HepG2 (cell line): Measurements from ENCODE around the gene MTHFD1L. TPM values are rescaled to one million over a fixed set of nuclear protein-coding genes. Genes with fewer than 3 reads are reported as not detected.

ENCODE experiments used
- ATAC-seq: fragments of 200-7000 bp; cut with Tn5 transposase; 3 replicates; pipeline ENCODE4 v1.9.1; 2020; ENCODE audit warnings: mild to moderate bottlenecking, moderate library complexity
- BruUV-seq: library from RNA; stranded (reverse); fragments of 400-500 nt; replicated peaks from 2 replicates; lab custom pipeline; 2021; lab: Mats Ljungman, UMichigan
- CTCF ChIA-PET: fragments of 300-600 bp; formaldehyde crosslinking; extraction: SDS; loops from one replicate; lab custom pipeline; 2021; ENCODE audit warnings: low total read pairs, inconsistent platforms, low intra/inter-chr PET ratio; lab: Yijun Ruan, JAX
- POLR2A ChIA-PET: fragments of 350-600 bp; sonication (Branson Sonifier 250); formaldehyde crosslinking; loops from one replicate; lab custom pipeline; 2020; ENCODE audit warnings: antibody characterized with exemption, inconsistent platforms; lab: Yijun Ruan, JAX
- DNase-seq: peaks from one replicate; pipeline ENCODE4 v3.0.0-alpha.2; 2015; ENCODE audit warnings: low spot score
- FAIRE-seq: peaks from 3 replicates; lab custom pipeline; 2011; peaks lifted over from hg19 to GRCh38; lab: Jason Lieb, UNC
- H2AFZ ChIP-seq: one replicate; pipeline ENCODE4 v1.6.1; 2011; ENCODE audit warnings: low read length, inconsistent platforms
- H3K27ac ChIP-seq: fragments of 300-600 bp; 3 replicates; pipeline ENCODE4 v1.8.0; 2011; ENCODE audit warnings: mixed run types, mild to moderate bottlenecking, mixed read lengths, low read length, inconsistent platforms; ENCODE audit not compliant: insufficient read depth; ENCODE audit errors: extremely low read length
- H3K27me3 ChIP-seq, 2 experiments: fragments of 200-600 bp in 1 of 2; 2 replicates in 1 of 2; 3 replicates in 1 of 2; pipeline versions ENCODE4 v1.6.0 to v1.8.0; 2011; ENCODE audit warnings: low read length in 2 of 2, mild to moderate bottlenecking in 2 of 2, moderate library complexity in 2 of 2, inconsistent platforms in 1 of 2; ENCODE audit not compliant: insufficient read depth in 2 of 2, control insufficient read depth in 1 of 2
- H3K36me3 ChIP-seq, 2 experiments: fragments of 200-600 bp in 1 of 2; replicated peaks in 1 of 2; 2 replicates in 1 of 2; 3 replicates in 1 of 2; pipeline versions ENCODE4 v1.5.1 to v1.8.0; 2011; ENCODE audit warnings: low read length in 2 of 2, inconsistent platforms in 1 of 2; ENCODE audit not compliant: insufficient read depth in 2 of 2, control insufficient read depth in 1 of 2
- H3K4me1 ChIP-seq: 2 replicates; pipeline ENCODE4 v1.5.1; 2012; ENCODE audit warnings: low read length, inconsistent platforms; ENCODE audit not compliant: insufficient read depth
- H3K4me2 ChIP-seq: 2 replicates; pipeline ENCODE4 v1.6.0; 2011; ENCODE audit warnings: low read depth, low read length, inconsistent platforms
- H3K4me3 ChIP-seq, 3 experiments: fragments of 200-600 bp in 1 of 3; sonication (generic), shearing (Covaris generic) in 1 of 3; replicated peaks in 1 of 3; 2 replicates each; pipeline ENCODE4 v1.5.1; 2011 to 2016; ENCODE audit warnings: low read length in 3 of 3, inconsistent platforms in 2 of 3, low read depth in 2 of 3, mild to moderate bottlenecking in 2 of 3, control low read depth in 1 of 3, mixed read lengths in 1 of 3; ENCODE audit not compliant: insufficient read depth in 1 of 3
- H3K79me2 ChIP-seq: one replicate; pipeline ENCODE4 v1.6.1; 2011; ENCODE audit warnings: low read length, inconsistent platforms; ENCODE audit not compliant: insufficient read depth
- H3K9ac ChIP-seq: 2 replicates; pipeline ENCODE4 v1.6.0; 2011; ENCODE audit warnings: mild to moderate bottlenecking, low read depth, low read length, inconsistent platforms; ENCODE audit not compliant: insufficient read depth
- H3K9me3 ChIP-seq: 2 replicates; pipeline ENCODE4 v1.5.1; 2012; ENCODE audit warnings: mild to moderate bottlenecking, low read length
- H4K20me1 ChIP-seq: 2 replicates; pipeline ENCODE4 v1.6.0; 2011; ENCODE audit warnings: inconsistent platforms, mild to moderate bottlenecking, low read length, moderate library complexity; ENCODE audit not compliant: insufficient read depth
- ADNP ChIP-seq: sonication (generic); formaldehyde crosslinking; IDR thresholded peaks from 2 replicates; pipeline ENCODE4 v1.4.0; 2020; ENCODE audit warnings: missing genetic modification reagents
- ATF3 ChIP-seq: sonication (generic); formaldehyde crosslinking; IDR thresholded peaks from 2 replicates; pipeline ENCODE4 v1.4.0; 2020; ENCODE audit warnings: missing genetic modification reagents
- BRD4 ChIP-seq: sonication (generic); formaldehyde crosslinking; IDR thresholded peaks from 2 replicates; pipeline ENCODE4 v1.4.0; 2020; ENCODE audit warnings: missing genetic modification reagents
- EZH2 ChIP-seq: conservative IDR thresholded peaks from 2 replicates; pipeline ENCODE4 v1.6.1; 2012; ENCODE audit warnings: mild to moderate bottlenecking, low read depth, low read length, moderate library complexity
- FOXM1 ChIP-seq: sonication (generic); formaldehyde crosslinking; IDR thresholded peaks from 2 replicates; pipeline ENCODE4 v1.5.0; 2020; ENCODE audit warnings: missing genetic modification reagents
- KDM6A ChIP-seq: IDR thresholded peaks from 2 replicates; pipeline ENCODE4 v1.6.1; 2016; ENCODE audit warnings: low read depth
- MLXIP ChIP-seq: sonication (generic); formaldehyde crosslinking; IDR thresholded peaks from 2 replicates; pipeline ENCODE4 v1.9.0; 2021; ENCODE audit warnings: missing genetic modification reagents, borderline replicate concordance
- PTBP1 ChIP-seq: fragments of 200-400 bp; formaldehyde crosslinking; IDR thresholded peaks from 2 replicates; pipeline ENCODE4 v1.6.1; 2018; ENCODE audit warnings: low read length, low read depth; ENCODE audit not compliant: poor library complexity, severe bottlenecking
- RNF2 ChIP-seq: fragments of 450-650 bp; conservative IDR thresholded peaks from 2 replicates; pipeline ENCODE4 v1.6.1; 2016; ENCODE audit warnings: low read depth
- SATB2 ChIP-seq: sonication (generic); formaldehyde crosslinking; IDR thresholded peaks from 2 replicates; pipeline ENCODE4 v1.5.0; 2020; ENCODE audit warnings: missing genetic modification reagents
- SNAPC5 ChIP-seq: sonication (generic); formaldehyde crosslinking; IDR thresholded peaks from 2 replicates; pipeline ENCODE4 v1.8.1; 2023; ENCODE audit warnings: mild to moderate bottlenecking, missing genetic modification reagents, borderline replicate concordance
- TAF1 ChIP-seq: sonication (generic); formaldehyde crosslinking; IDR thresholded peaks from 2 replicates; pipeline ENCODE4 v1.4.0; 2020; ENCODE audit warnings: missing genetic modification reagents
- YEATS2 ChIP-seq: sonication (generic); formaldehyde crosslinking; IDR thresholded peaks from 2 replicates; pipeline ENCODE4 v1.4.0; 2020; ENCODE audit warnings: missing genetic modification reagents, borderline replicate concordance
- ZC3H4 ChIP-seq: sonication (generic); formaldehyde crosslinking; IDR thresholded peaks from 2 replicates; pipeline ENCODE4 v1.4.0; 2020; ENCODE audit warnings: missing genetic modification reagents, borderline replicate concordance
- ZFP91 ChIP-seq: sonication (generic); formaldehyde crosslinking; IDR thresholded peaks from 2 replicates; pipeline ENCODE4 v1.9.0; 2022; ENCODE audit warnings: missing genetic modification reagents, mild to moderate bottlenecking, borderline replicate concordance
- WGBS: methylation state at CpG from one replicate; pipeline ENCODE4 v1.1.6; 2017; ENCODE audit warnings: low lambda C conversion rate; 5-methylcytosine and 5-hydroxymethylcytosine counted together
- in situ Hi-C: cut with HindIII; loops from 2 replicates; pipeline ENCODE4 v1.10.0; 2017; ENCODE audit warnings: low pct_unique_long_range_greater_than_20kb; ENCODE audit not compliant: extremely low pct_ligation_motif_present
- intact Hi-C: fragments of 100-400 bp; cut with micrococcal nuclease; formaldehyde crosslinking; loops from one replicate; pipeline ENCODE4 v1.10.0; 2022; ENCODE audit not compliant: unreplicated experiment
- polyA plus RNA-seq, 8 experiments: library from polyadenylated mRNA; depleted of rRNA in 3 of 8; stranded (reverse) in 7 of 8; unstranded in 1 of 8; fragments of >200 nt; fragmentation: Illumina TruSeq in 4 of 8; extraction: Trizol in 4 of 8; gene quantifications; 2 replicates each; pipeline versions ENCODE4 v1.2.1 to v1.2.3, GENCODE V29; 2011 to 2016; ENCODE audit warnings: low read depth in 4 of 8, missing spikeins in 1 of 8, mixed read lengths in 1 of 8; ENCODE audit not compliant: insufficient read depth in 1 of 8
- total RNA-seq, 5 experiments: library from RNA; depleted of rRNA; stranded (reverse); fragments of >200 nt; fragmentation: Illumina TruSeq; extraction: Trizol; gene quantifications; 2 replicates each; pipeline ENCODE4 v1.2.3, GENCODE V29; 2016; ENCODE audit warnings: low read depth in 1 of 5

MTHFD1L gene
- total and polyA plus RNA-seq, 2 of the 13 experiments (the other 11 are each of a cell fraction or from before 2014, with no cell fraction given) = 24.0 to 39.6 TPM

GRCh38 chr6:150931405-150931804 lies 65.9 kb downstream of the MTHFD1L start (continued):
- TF ChIP-seq ZFP91 (CRISPR knock-in tag) (no peak), BRD4 (CRISPR knock-in tag) (no peak), RNF2 (no peak), FOXM1 (CRISPR knock-in tag) (no peak)

GRCh38 chr6:150932996-150933395 lies 67.5 kb downstream of the MTHFD1L start:
- ATAC-seq (no peak), FAIRE-seq (no peak), DNase-seq (no peak)
- Histone ChIP-seq H4K20me1 (no peaks in the 10 kb centered on the region), H3K27ac (no peak overlapping the region), H3K4me2 (no peak overlapping the region), H2AFZ (no peak overlapping the region), H3K4me3 (no peak overlapping the region), H3K9me3 (no peaks in the 10 kb centered on the region), H3K27me3 (no peaks in the 10 kb centered on the region), H3K4me1 (no peaks in the 10 kb centered on the region; the same call in 1 of the 2 replicates), H3K79me2 (no peaks in the 10 kb centered on the region), H3K9ac (no peak overlapping the region), H3K36me3 (peaks cover 14 to 46% of the 10 kb centered on the region in 2 experiments; a peak in 4 of 5 replicates)
- in situ Hi-C loops (no loop called here), intact Hi-C loops (no loop called here)
- no peak for TF ChIP-seq YEATS2 (CRISPR knock-in tag)
- TF ChIP-seq PTBP1 = no peak
- TF ChIP-seq ATF3 (CRISPR knock-in tag) = no peak
- no peak for TF ChIP-seq TAF1
- TF ChIP-seq MLXIP (CRISPR knock-in tag) = no peak
- no peak for TF ChIP-seq EZH2
- TF ChIP-seq SNAPC5 (CRISPR knock-in tag) = no peak
- no peak for TF ChIP-seq ADNP (CRISPR knock-in tag)
- TF ChIP-seq KDM6A (CRISPR knock-in tag) = no peak
- TF ChIP-seq ZC3H4 (CRISPR knock-in tag) = no peak
- TF ChIP-seq SATB2 (CRISPR knock-in tag) = no peak
- WGBS = 94% methylated on average over 3 of the region's 3 CpGs
- POLR2A ChIA-PET = no interaction called here
- CTCF ChIA-PET = no interaction called here
- BruUV-seq = no TSS peak
